OCI-LY3 (cell line): ENCODE data around the gene PRKACB.

Experiments used
- H2AFZ ChIP-seq: fragments of 200-600, 300-600 bp; shearing (Covaris generic); 2 replicates; pipeline ENCODE4 v1.6.0; 2014; ENCODE audit warnings: antibody characterized with exemption, low read depth, low read length
- H3K27ac ChIP-seq: fragments of 200-600, 300-600 bp; sonication (generic); 2 replicates; pipeline ENCODE4 v1.5.1; 2014; ENCODE audit warnings: mild to moderate bottlenecking, low read length, moderate library complexity, mixed read lengths
- H3K27me3 ChIP-seq: fragments of 200-600, 300-600 bp; sonication (generic); 2 replicates; pipeline ENCODE4 v1.6.1; 2014; ENCODE audit warnings: low read depth, low read length, mixed read lengths
- H3K36me3 ChIP-seq: fragments of 200-600, 300-600 bp; sonication (generic); replicated peaks from 2 replicates; pipeline ENCODE3; 2014; ENCODE audit warnings: low read depth, low read length, mixed read lengths
- H3K4me1 ChIP-seq: fragments of 300-600, 200-600 bp; sonication (generic); 2 replicates; pipeline ENCODE4 v1.6.1; 2014; ENCODE audit warnings: low read length, mixed read lengths
- H3K4me2 ChIP-seq: fragments of 200-600, 300-600 bp; sonication (generic); 2 replicates; pipeline ENCODE4 v1.6.1; 2014; ENCODE audit warnings: low read length, mixed read lengths
- H3K4me3 ChIP-seq: fragments of 300-600, 200-600 bp; sonication (generic); 2 replicates; pipeline ENCODE4 v1.5.1; 2014; ENCODE audit warnings: antibody characterized with exemption, mild to moderate bottlenecking, low read length, moderate library complexity
- H3K79me2 ChIP-seq: fragments of 300-600, 200-600 bp; shearing (Covaris generic); 2 replicates; pipeline ENCODE4 v1.6.1; 2014; ENCODE audit warnings: mild to moderate bottlenecking, low read length, mixed read lengths
- H3K9ac ChIP-seq: fragments of 300-600, 200-600 bp; shearing (Covaris generic); 2 replicates; pipeline ENCODE4 v1.6.0; 2014; ENCODE audit warnings: mild to moderate bottlenecking, low read length, moderate library complexity
- H3K9me3 ChIP-seq: fragments of 200-600, 300-600 bp; shearing (Covaris generic); 2 replicates; pipeline ENCODE4 v1.6.1; 2014; ENCODE audit warnings: low read length, mixed read lengths; ENCODE audit not compliant: insufficient read depth
- H4K20me1 ChIP-seq: fragments of 200-600, 300-600 bp; sonication (generic); 2 replicates; pipeline ENCODE4 v1.6.1; 2016; ENCODE audit warnings: low read length, mixed read lengths; ENCODE audit not compliant: insufficient read depth
- EZH2phosphoT487 ChIP-seq: fragments of 200-600 bp; shearing (Covaris generic); IDR thresholded peaks from 2 replicates; pipeline ENCODE4 v1.6.1; 2018; ENCODE audit warnings: antibody characterized with exemption, mixed run types, low read depth
- TF ChIP-seq, protein P1 (sequence below): fragments of 200-600, 300-600 bp; sonication (generic); IDR thresholded peaks from 2 replicates; pipeline ENCODE4 v1.5.1; 2014; ENCODE audit warnings: antibody characterized with exemption, low read length, low read depth

Gene PRKACB

GRCh38 chr1:84155517-84155916 is 11.4 kb downstream of the PRKACB start:
- Histone ChIP-seq H2AFZ (no peak overlapping the region), H3K9me3 (no peaks in the 10 kb centered on the region), H4K20me1 (no peaks in the 10 kb centered on the region), H3K27me3 (no peaks in the 10 kb centered on the region), H3K79me2 (no peaks in the 10 kb centered on the region), H3K9ac (no peak overlapping the region), H3K4me1 (peaks cover 41% of the 10 kb centered on the region), H3K27ac (no peak overlapping the region), H3K4me3 (no peak overlapping the region), H3K4me2 (peak overlapping the region; percentile 55), H3K36me3 (no peaks in the 10 kb centered on the region)
- TF ChIP-seq, protein P1, sequence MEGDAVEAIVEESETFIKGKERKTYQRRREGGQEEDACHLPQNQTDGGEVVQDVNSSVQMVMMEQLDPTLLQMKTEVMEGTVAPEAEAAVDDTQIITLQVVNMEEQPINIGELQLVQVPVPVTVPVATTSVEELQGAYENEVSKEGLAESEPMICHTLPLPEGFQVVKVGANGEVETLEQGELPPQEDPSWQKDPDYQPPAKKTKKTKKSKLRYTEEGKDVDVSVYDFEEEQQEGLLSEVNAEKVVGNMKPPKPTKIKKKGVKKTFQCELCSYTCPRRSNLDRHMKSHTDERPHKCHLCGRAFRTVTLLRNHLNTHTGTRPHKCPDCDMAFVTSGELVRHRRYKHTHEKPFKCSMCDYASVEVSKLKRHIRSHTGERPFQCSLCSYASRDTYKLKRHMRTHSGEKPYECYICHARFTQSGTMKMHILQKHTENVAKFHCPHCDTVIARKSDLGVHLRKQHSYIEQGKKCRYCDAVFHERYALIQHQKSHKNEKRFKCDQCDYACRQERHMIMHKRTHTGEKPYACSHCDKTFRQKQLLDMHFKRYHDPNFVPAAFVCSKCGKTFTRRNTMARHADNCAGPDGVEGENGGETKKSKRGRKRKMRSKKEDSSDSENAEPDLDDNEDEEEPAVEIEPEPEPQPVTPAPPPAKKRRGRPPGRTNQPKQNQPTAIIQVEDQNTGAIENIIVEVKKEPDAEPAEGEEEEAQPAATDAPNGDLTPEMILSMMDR, result no peak
- no peak for TF ChIP-seq EZH2phosphoT487

GRCh38 chr1:84156210-84156621 is 12.1 kb downstream of the PRKACB start:
- Histone ChIP-seq H3K27ac (no peak overlapping the region), H3K79me2 (no peaks in the 10 kb centered on the region), H3K27me3 (no peaks in the 10 kb centered on the region), H3K36me3 (no peaks in the 10 kb centered on the region), H4K20me1 (no peaks in the 10 kb centered on the region), H2AFZ (no peak overlapping the region), H3K4me3 (no peak overlapping the region; the same call in 1 of the 2 replicates), H3K4me1 (peaks cover 41% of the 10 kb centered on the region), H3K9ac (no peak overlapping the region), H3K9me3 (no peaks in the 10 kb centered on the region), H3K4me2 (peak overlapping the region; percentile 55)
- TF ChIP-seq, protein P1, result no peak
- no peak for TF ChIP-seq EZH2phosphoT487

DNA sequence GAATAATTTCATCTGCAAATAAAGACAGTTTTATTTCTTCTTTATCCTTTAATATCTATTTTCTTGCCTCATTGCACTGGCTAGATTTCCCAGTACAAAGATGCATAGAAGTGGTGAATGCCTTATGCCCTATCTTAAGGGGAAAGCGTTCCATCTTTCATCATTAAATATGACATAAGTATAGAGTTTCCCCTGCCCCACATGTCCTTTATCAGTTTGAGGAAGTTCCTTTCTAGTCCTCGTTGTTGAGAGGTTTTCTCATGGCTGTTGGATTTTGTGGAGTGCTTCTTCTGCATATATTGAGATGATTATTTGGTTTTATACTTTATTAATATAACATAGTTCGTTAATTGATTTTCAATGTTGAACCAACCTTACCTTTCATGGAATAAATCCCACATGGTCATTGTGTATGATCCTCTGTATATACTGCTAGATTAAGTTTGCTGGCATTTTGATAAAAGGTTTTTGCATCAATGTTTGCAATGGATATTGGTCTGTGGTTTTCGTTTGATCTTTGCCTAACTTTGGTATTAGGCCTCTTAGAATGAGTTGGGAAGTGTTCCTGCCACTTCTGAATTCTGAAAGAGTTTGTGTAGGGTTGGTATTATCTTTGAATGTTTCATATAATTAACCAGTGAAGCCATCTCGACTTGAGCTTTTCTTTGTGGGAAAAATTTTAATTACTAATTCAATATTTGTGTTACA is 15.6 kb downstream of the PRKACB start:
- no peak overlapping the region for H3K9ac ChIP-seq
- no peaks in the 10 kb centered on the region for H3K79me2 ChIP-seq
- H4K20me1 ChIP-seq, result no peaks in the 10 kb centered on the region
- H3K9me3 ChIP-seq, result no peaks in the 10 kb centered on the region
- no peak overlapping the region for H3K4me2 ChIP-seq
- no peak overlapping the region for H2AFZ ChIP-seq
- H3K36me3 ChIP-seq, result no peaks in the 10 kb centered on the region
- TF ChIP-seq, protein P1, result no peak
- TF ChIP-seq EZH2phosphoT487, result no peak
- no peak overlapping the region for H3K27ac ChIP-seq
- no peak overlapping the region for H3K4me3 ChIP-seq
- H3K4me1 ChIP-seq, result peaks cover 23% of the 10 kb centered on the region
- H3K27me3 ChIP-seq, result no peaks in the 10 kb centered on the region

DNA sequence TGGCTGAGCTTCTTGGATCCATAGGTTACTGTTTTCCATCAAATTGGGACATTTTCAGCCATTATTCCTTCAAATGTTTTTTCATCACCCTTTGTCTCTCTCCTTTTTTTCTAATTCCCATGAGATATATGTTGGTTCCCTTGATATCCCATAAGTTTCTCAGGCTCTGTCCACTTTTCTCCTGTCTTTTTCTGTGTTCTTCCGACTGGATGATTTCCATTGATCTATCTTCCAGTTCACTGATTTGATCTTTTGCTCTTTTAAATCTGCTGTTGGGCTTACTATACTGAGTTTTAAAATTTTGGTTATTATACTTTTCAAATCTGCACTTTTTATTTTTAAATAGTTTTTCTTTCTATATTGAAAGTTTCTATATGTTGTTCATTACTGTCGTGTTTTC is 18.2 kb downstream of the PRKACB start:
- no peaks in the 10 kb centered on the region for H3K9me3 ChIP-seq
- H3K36me3 ChIP-seq, result no peaks in the 10 kb centered on the region
- H3K27ac ChIP-seq, result no peak overlapping the region
- H3K27me3 ChIP-seq, result no peaks in the 10 kb centered on the region
- no peak overlapping the region for H3K4me3 ChIP-seq
- no peak overlapping the region for H3K9ac ChIP-seq
- H3K79me2 ChIP-seq, result no peaks in the 10 kb centered on the region
- no peaks in the 10 kb centered on the region for H4K20me1 ChIP-seq
- no peak overlapping the region for H2AFZ ChIP-seq
- H3K4me2 ChIP-seq, result no peak overlapping the region
- no peak for TF ChIP-seq EZH2phosphoT487
- TF ChIP-seq, protein P1, result no peak
- peaks cover 17% of the 10 kb centered on the region for H3K4me1 ChIP-seq
